Endothelial cell of umbilical vein (primary cell): ENCODE data around the gene DGLUCY.

Experiments
- POLR2A ChIP-seq: IDR thresholded peaks from 2 replicates; pipeline ENCODE4 v1.6.1; 2012; ENCODE audit warnings: low read depth, mild to moderate bottlenecking, control low read depth, low read length
- TF ChIP-seq, protein P1 (sequence below), 2 donors: IDR thresholded peaks; 1 replicate in 1 of 2; 2 replicates in 1 of 2; pipeline ENCODE4 v1.5.1; 2011; ENCODE audit warnings: low read length in 2 of 2, mild to moderate bottlenecking in 2 of 2, moderate library complexity in 2 of 2, control low read depth in 1 of 2, inconsistent platforms in 1 of 2, low read depth in 1 of 2; ENCODE audit not compliant: insufficient read depth in 1 of 2; ENCODE audit errors: extremely low read depth in 1 of 2

DNA sequence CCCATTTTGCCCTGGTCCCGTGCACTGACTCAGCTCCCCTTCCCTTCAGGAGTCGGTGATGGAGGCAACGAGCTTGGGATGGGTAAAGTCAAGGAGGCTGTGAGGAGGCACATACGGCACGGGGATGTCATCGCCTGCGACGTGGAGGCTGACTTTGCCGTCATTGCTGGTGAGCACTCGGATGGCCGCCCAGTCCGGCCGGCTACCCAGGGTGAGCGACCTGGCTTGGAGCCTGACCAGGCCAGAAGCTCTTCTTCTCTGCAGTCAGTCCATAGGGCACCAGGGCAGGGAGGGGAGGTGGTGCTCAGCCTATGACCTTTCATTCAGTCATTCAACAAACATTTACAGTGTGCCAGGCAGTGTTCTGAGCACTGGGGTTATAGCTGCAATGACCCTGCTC is 90.8 kb downstream of the DGLUCY start:
- TF ChIP-seq, protein P1, sequence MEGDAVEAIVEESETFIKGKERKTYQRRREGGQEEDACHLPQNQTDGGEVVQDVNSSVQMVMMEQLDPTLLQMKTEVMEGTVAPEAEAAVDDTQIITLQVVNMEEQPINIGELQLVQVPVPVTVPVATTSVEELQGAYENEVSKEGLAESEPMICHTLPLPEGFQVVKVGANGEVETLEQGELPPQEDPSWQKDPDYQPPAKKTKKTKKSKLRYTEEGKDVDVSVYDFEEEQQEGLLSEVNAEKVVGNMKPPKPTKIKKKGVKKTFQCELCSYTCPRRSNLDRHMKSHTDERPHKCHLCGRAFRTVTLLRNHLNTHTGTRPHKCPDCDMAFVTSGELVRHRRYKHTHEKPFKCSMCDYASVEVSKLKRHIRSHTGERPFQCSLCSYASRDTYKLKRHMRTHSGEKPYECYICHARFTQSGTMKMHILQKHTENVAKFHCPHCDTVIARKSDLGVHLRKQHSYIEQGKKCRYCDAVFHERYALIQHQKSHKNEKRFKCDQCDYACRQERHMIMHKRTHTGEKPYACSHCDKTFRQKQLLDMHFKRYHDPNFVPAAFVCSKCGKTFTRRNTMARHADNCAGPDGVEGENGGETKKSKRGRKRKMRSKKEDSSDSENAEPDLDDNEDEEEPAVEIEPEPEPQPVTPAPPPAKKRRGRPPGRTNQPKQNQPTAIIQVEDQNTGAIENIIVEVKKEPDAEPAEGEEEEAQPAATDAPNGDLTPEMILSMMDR (IDR thresholded peaks at IDR 0.05; ENCODE audit: extremely low read depth in 1 of 2, insufficient read depth in 1 of 2, low read depth in 1 of 2, low read length in 2 of 2): no peak
- TF ChIP-seq POLR2A: no peak
